HepG2 (cell line): ENCODE measurements around the gene VPS18. TPM values are rescaled to one million over a fixed set of nuclear protein-coding genes. Genes with fewer than 3 reads are reported as not detected.

ENCODE experiments used
- ARHGAP35 ChIP-seq: sonication (generic); formaldehyde crosslinking; IDR thresholded peaks from 2 replicates; pipeline ENCODE4 v1.9.0; 2022; ENCODE audit warnings: mild to moderate bottlenecking, inconsistent platforms, moderate library complexity, missing genetic modification reagents, borderline replicate concordance
- ARNTL ChIP-seq: sonication (generic); formaldehyde crosslinking; IDR thresholded peaks from 2 replicates; pipeline ENCODE4 v1.4.0; 2020; ENCODE audit warnings: mild to moderate bottlenecking, missing genetic modification reagents
- BRCA1 ChIP-seq: sonication (generic); formaldehyde crosslinking; IDR thresholded peaks from 2 replicates; pipeline ENCODE4 v1.4.0; 2020; ENCODE audit warnings: missing genetic modification reagents
- GTF2F1 ChIP-seq: fragments of 150-350 bp; IDR thresholded peaks from 2 replicates; pipeline ENCODE4 v1.6.1; 2014; ENCODE audit warnings: low read length
- KDM3A ChIP-seq: IDR thresholded peaks from 2 replicates; pipeline ENCODE4 v1.6.1; 2018; ENCODE audit warnings: low read depth, missing compliant biosample characterization
- KLF11 ChIP-seq: IDR thresholded peaks from 2 replicates; pipeline ENCODE4 v1.6.1; 2016; ENCODE audit warnings: missing compliant biosample characterization
- NFE2L1 ChIP-seq: sonication (generic); formaldehyde crosslinking; IDR thresholded peaks from 2 replicates; pipeline ENCODE4 v1.4.0; 2020; ENCODE audit warnings: missing genetic modification reagents, mild to moderate bottlenecking, borderline replicate concordance
- NRL ChIP-seq: sonication (generic); formaldehyde crosslinking; IDR thresholded peaks from 2 replicates; pipeline ENCODE4 v1.5.0; 2020; ENCODE audit warnings: missing genetic modification reagents, mild to moderate bottlenecking, moderate library complexity, borderline replicate concordance
- PAX8 ChIP-seq: sonication (generic); formaldehyde crosslinking; IDR thresholded peaks from 2 replicates; pipeline ENCODE4 v1.8.0; 2022; ENCODE audit warnings: mild to moderate bottlenecking, missing genetic modification reagents, borderline replicate concordance
- SP5 ChIP-seq: IDR thresholded peaks from 2 replicates; pipeline ENCODE4 v1.6.1; 2016; ENCODE audit warnings: low read depth, borderline replicate concordance
- XRCC5 ChIP-seq: fragments of 200-400 bp; formaldehyde crosslinking; optimal IDR thresholded peaks from 2 replicates; pipeline ENCODE3; 2017; ENCODE audit warnings: mild to moderate bottlenecking, low read length
- ZFX ChIP-seq: sonication (generic); formaldehyde crosslinking; IDR thresholded peaks from 2 replicates; pipeline ENCODE4 v1.4.0; 2020; ENCODE audit warnings: mild to moderate bottlenecking, low read depth, missing genetic modification reagents, moderate library complexity
- ZNF12 ChIP-seq: sonication (generic); formaldehyde crosslinking; IDR thresholded peaks from 2 replicates; pipeline ENCODE4 v1.5.0; 2020; ENCODE audit warnings: missing genetic modification reagents
- ZNF136 ChIP-seq: sonication (generic); formaldehyde crosslinking; IDR thresholded peaks from 2 replicates; pipeline ENCODE4 v1.8.1; 2022; ENCODE audit warnings: low read depth, mild to moderate bottlenecking, moderate library complexity, missing genetic modification reagents
- ZNF282 ChIP-seq: fragments of 450-650 bp; IDR thresholded peaks from 2 replicates; pipeline ENCODE4 v1.6.1; 2018; ENCODE audit not compliant: partially characterized antibody
- ZNF33A ChIP-seq: sonication (generic); formaldehyde crosslinking; IDR thresholded peaks from 2 replicates; pipeline ENCODE4 v1.5.1; 2020; ENCODE audit warnings: missing genetic modification reagents, mild to moderate bottlenecking, moderate library complexity, borderline replicate concordance
- ZNF407 ChIP-seq: sonication (generic); formaldehyde crosslinking; IDR thresholded peaks from one replicate; pipeline ENCODE4 v1.5.1; 2020; ENCODE audit warnings: mild to moderate bottlenecking, missing genetic modification reagents; ENCODE audit errors: not compliant biosample characterization
- ZNF510 ChIP-seq: sonication (generic); formaldehyde crosslinking; IDR thresholded peaks from 2 replicates; pipeline ENCODE4 v1.4.0; 2020; ENCODE audit warnings: low read depth, mild to moderate bottlenecking, missing genetic modification reagents
- ZNF75D ChIP-seq: sonication (generic); formaldehyde crosslinking; IDR thresholded peaks from 2 replicates; pipeline ENCODE4 v1.8.1; 2023; ENCODE audit warnings: missing genetic modification reagents, mild to moderate bottlenecking, borderline replicate concordance
- ZNF766 ChIP-seq: sonication (generic); formaldehyde crosslinking; IDR thresholded peaks from 2 replicates; pipeline ENCODE4 v1.5.0; 2020; ENCODE audit warnings: missing genetic modification reagents, borderline replicate concordance
- ZSCAN22 ChIP-seq: sonication (generic); formaldehyde crosslinking; IDR thresholded peaks from 2 replicates; pipeline ENCODE4 v1.4.0; 2020; ENCODE audit warnings: mild to moderate bottlenecking, missing genetic modification reagents
- polyA plus RNA-seq, 8 experiments: library from polyadenylated mRNA; depleted of rRNA in 3 of 8; stranded (reverse) in 7 of 8; unstranded in 1 of 8; fragments of >200 nt; fragmentation: Illumina TruSeq in 4 of 8; extraction: Trizol in 4 of 8; gene quantifications; 2 replicates each; pipeline versions ENCODE4 v1.2.1 to v1.2.3, GENCODE V29; 2011 to 2016; ENCODE audit warnings: low read depth in 4 of 8, missing spikeins in 1 of 8, mixed read lengths in 1 of 8; ENCODE audit not compliant: insufficient read depth in 1 of 8
- total RNA-seq, 5 experiments: library from RNA; depleted of rRNA; stranded (reverse); fragments of >200 nt; fragmentation: Illumina TruSeq; extraction: Trizol; gene quantifications; 2 replicates each; pipeline ENCODE4 v1.2.3, GENCODE V29; 2016; ENCODE audit warnings: low read depth in 1 of 5
- TF ChIP-seq, protein P1 (sequence below): IDR thresholded peaks from 2 replicates; pipeline ENCODE4 v1.6.1; 2018; ENCODE audit warnings: missing genetic modification reagents, mild to moderate bottlenecking, missing compliant biosample characterization

Gene VPS18
- total and polyA plus RNA-seq, 2 of the 13 experiments (the other 11 are each of a cell fraction or from before 2014, with no cell fraction given), result 5.8 to 17.0 TPM

- TF ChIP-seq ZNF407 (CRISPR knock-in tag), result no peak
- no peak for TF ChIP-seq NFE2L1
- TF ChIP-seq BRCA1 (CRISPR knock-in tag), result 0 out of 2 replicates have a peak, but pooled peaks have one; percentile 54
- no peak for TF ChIP-seq ZNF75D (CRISPR knock-in tag)
- TF ChIP-seq SP5 (CRISPR knock-in tag), result no peak
- TF ChIP-seq, protein P1, sequence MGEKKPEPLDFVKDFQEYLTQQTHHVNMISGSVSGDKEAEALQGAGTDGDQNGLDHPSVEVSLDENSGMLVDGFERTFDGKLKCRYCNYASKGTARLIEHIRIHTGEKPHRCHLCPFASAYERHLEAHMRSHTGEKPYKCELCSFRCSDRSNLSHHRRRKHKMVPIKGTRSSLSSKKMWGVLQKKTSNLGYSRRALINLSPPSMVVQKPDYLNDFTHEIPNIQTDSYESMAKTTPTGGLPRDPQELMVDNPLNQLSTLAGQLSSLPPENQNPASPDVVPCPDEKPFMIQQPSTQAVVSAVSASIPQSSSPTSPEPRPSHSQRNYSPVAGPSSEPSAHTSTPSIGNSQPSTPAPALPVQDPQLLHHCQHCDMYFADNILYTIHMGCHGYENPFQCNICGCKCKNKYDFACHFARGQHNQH (CRISPR knock-in tag), result no peak
- no peak for TF ChIP-seq ZNF33A (CRISPR knock-in tag)
- TF ChIP-seq ZNF12, result no peak
- TF ChIP-seq XRCC5, result peak; percentile 31
- no peak for TF ChIP-seq ZNF136
- no peak for TF ChIP-seq PAX8 (CRISPR knock-in tag)
- TF ChIP-seq NRL (CRISPR knock-in tag), result peak; percentile 35; the same call in 1 of the 2 replicates
- peak; percentile 41; the same call in 1 of the 2 replicates for TF ChIP-seq ZFX (CRISPR knock-in tag)
- no peak for TF ChIP-seq KLF11
- no peak for TF ChIP-seq ARNTL (CRISPR knock-in tag)
- no peak for TF ChIP-seq ZNF766 (CRISPR knock-in tag)
- TF ChIP-seq ARHGAP35 (CRISPR knock-in tag), result no peak
- TF ChIP-seq ZSCAN22 (CRISPR knock-in tag), result no peak
- no peak for TF ChIP-seq ZNF510 (CRISPR knock-in tag)
- TF ChIP-seq GTF2F1, result no peak
- no peak; the same call in 1 of the 2 replicates for TF ChIP-seq KDM3A (CRISPR knock-in tag)
- no peak for TF ChIP-seq ZNF282
Measured at GRCh38 chr15:40857601-40858341, 36.5 kb upstream of the VPS18 start (continued).
